ENCODE results near the gene ARHGAP15.

ARHGAP15 gene

GRCh38 chr2:143223556-143223955 lies 94.3 kb downstream of the ARHGAP15 start:
- no peak for DNase-seq (ENCODE audit: low read depth in 2 of 2, low spot score in 1 of 2)

- no peak for DNase-seq (ENCODE audit: low read depth in 2 of 2, low spot score in 1 of 2)
Measured at GRCh38 chr2:143225931-143226330, 96.7 kb downstream of the ARHGAP15 start.

GRCh38 chr2:143226714-143227541 lies 97.7 kb downstream of the ARHGAP15 start:
- DNase-seq (ENCODE audit: low read depth in 2 of 2, low spot score in 1 of 2) = no peak

GRCh38 chr2:143229411-143229810 lies 100.2 kb downstream of the ARHGAP15 start:
- no peak for DNase-seq (ENCODE audit: low read depth in 2 of 2, low spot score in 1 of 2)

- no peak for DNase-seq (ENCODE audit: low read depth in 2 of 2, low spot score in 1 of 2)
Measured at GRCh38 chr2:143229952-143230351, 100.7 kb downstream of the ARHGAP15 start.

- DNase-seq (ENCODE audit: low read depth in 2 of 2, low spot score in 1 of 2) = no peak
Measured at GRCh38 chr2:143230506-143231253, 101.5 kb downstream of the ARHGAP15 start.

GRCh38 chr2:143231254-143231645 lies 102.0 kb downstream of the ARHGAP15 start:
- no peak for DNase-seq (ENCODE audit: low read depth in 2 of 2, low spot score in 1 of 2)

GRCh38 chr2:143237146-143237777 lies 108.0 kb downstream of the ARHGAP15 start:
- no peak for DNase-seq (ENCODE audit: low read depth in 2 of 2, low spot score in 1 of 2)

- DNase-seq (ENCODE audit: low read depth in 2 of 2, low spot score in 1 of 2) = no peak
Measured at GRCh38 chr2:143241403-143242088, 112.3 kb downstream of the ARHGAP15 start.

- DNase-seq (ENCODE audit: low read depth in 2 of 2, low spot score in 1 of 2) = no peak
Measured at GRCh38 chr2:143246246-143246645, 117.0 kb downstream of the ARHGAP15 start.

- DNase-seq (ENCODE audit: low read depth in 2 of 2, low spot score in 1 of 2) = no peak
Measured at GRCh38 chr2:143246815-143247744, 117.9 kb downstream of the ARHGAP15 start.

- DNase-seq (ENCODE audit: low read depth in 2 of 2, low spot score in 1 of 2) = no peak
Measured at GRCh38 chr2:143248631-143249030, 119.4 kb downstream of the ARHGAP15 start.

GRCh38 chr2:143251681-143252080 lies 122.5 kb downstream of the ARHGAP15 start:
- DNase-seq (ENCODE audit: low read depth in 2 of 2, low spot score in 1 of 2) = no peak

- no peak for DNase-seq (ENCODE audit: low read depth in 2 of 2, low spot score in 1 of 2)
Measured at GRCh38 chr2:143252138-143252907, 123.1 kb downstream of the ARHGAP15 start.

- DNase-seq (ENCODE audit: low read depth in 2 of 2, low spot score in 1 of 2) = no peak
Measured at GRCh38 chr2:143254110-143254509, 124.9 kb downstream of the ARHGAP15 start.

- DNase-seq (ENCODE audit: low read depth in 2 of 2, low spot score in 1 of 2) = no peak
Measured at GRCh38 chr2:143255086-143255485, 125.9 kb downstream of the ARHGAP15 start.

- DNase-seq (ENCODE audit: low read depth in 2 of 2, low spot score in 1 of 2) = no peak
Measured at GRCh38 chr2:143255899-143256298, 126.7 kb downstream of the ARHGAP15 start.

- no peak for DNase-seq (ENCODE audit: low read depth in 2 of 2, low spot score in 1 of 2)
Measured at GRCh38 chr2:143258126-143258892, 129.1 kb downstream of the ARHGAP15 start.

All from stimulated activated CD8-positive, alpha-beta memory T cell treated with anti-CD3 and anti-CD28 coated beads, Interleukin-4, amount 100 ng/mL, for 4 hours (primary cell).